ENCODE data around the gene A3GALT2.

The A3GALT2 gene

GRCh38 chr1:33337441-33337840, 16.5 kb upstream of the A3GALT2 start:
- TF ChIP-seq SIN3A (IDR thresholded peaks at IDR 0.05; ENCODE audit: borderline replicate concordance, insufficient read depth, low read length) (no peak), POLR2AphosphoS5 (IDR thresholded peaks at IDR 0.05; ENCODE audit: low read depth, low read length) (no peak), TAF1 (IDR thresholded peaks at IDR 0.05; ENCODE audit: borderline replicate concordance, insufficient read depth, low read length) (no peak)

GRCh38 chr1:33336580-33336979, 15.7 kb upstream of the A3GALT2 start:
- TF ChIP-seq SIN3A (IDR thresholded peaks at IDR 0.05; ENCODE audit: borderline replicate concordance, insufficient read depth, low read length) (no peak), POLR2AphosphoS5 (IDR thresholded peaks at IDR 0.05; ENCODE audit: low read depth, low read length) (no peak), REST (IDR thresholded peaks at IDR 0.05; ENCODE audit: insufficient read depth in 1 of 2, low read depth in 2 of 2, low read length in 2 of 2) (no peak), FOXP2 (optimal IDR thresholded peaks at IDR 0.05; ENCODE audit: borderline replicate concordance, extremely low read depth, extremely low read length, insufficient read depth) (no peak), TAF1 (IDR thresholded peaks at IDR 0.05; ENCODE audit: borderline replicate concordance, insufficient read depth, low read length) (no peak)

- TF ChIP-seq REST (IDR thresholded peaks at IDR 0.05; ENCODE audit: insufficient read depth in 1 of 2, low read depth in 2 of 2, low read length in 2 of 2) (no peak), POLR2AphosphoS5 (IDR thresholded peaks at IDR 0.05; ENCODE audit: low read depth, low read length) (no peak), TAF1 (IDR thresholded peaks at IDR 0.05; ENCODE audit: borderline replicate concordance, insufficient read depth, low read length) (no peak), SIN3A (IDR thresholded peaks at IDR 0.05; ENCODE audit: borderline replicate concordance, insufficient read depth, low read length) (no peak), FOXP2 (optimal IDR thresholded peaks at IDR 0.05; ENCODE audit: borderline replicate concordance, extremely low read depth, extremely low read length, insufficient read depth) (no peak)
Measured at GRCh38 chr1:33335020-33335419, 14.1 kb upstream of the A3GALT2 start.

- no peak for TF ChIP-seq SIN3A (IDR thresholded peaks at IDR 0.05; ENCODE audit: borderline replicate concordance, insufficient read depth, low read length)
- TF ChIP-seq TAF1 (IDR thresholded peaks at IDR 0.05; ENCODE audit: borderline replicate concordance, insufficient read depth, low read length) = no peak
- TF ChIP-seq FOXP2 (optimal IDR thresholded peaks at IDR 0.05; ENCODE audit: borderline replicate concordance, extremely low read depth, extremely low read length, insufficient read depth) = no peak
- no peak for TF ChIP-seq POLR2AphosphoS5 (IDR thresholded peaks at IDR 0.05; ENCODE audit: low read depth, low read length)
- no peak for TF ChIP-seq REST (IDR thresholded peaks at IDR 0.05; ENCODE audit: insufficient read depth in 1 of 2, low read depth in 2 of 2, low read length in 2 of 2)
Measured at GRCh38 chr1:33334081-33334552, 13.2 kb upstream of the A3GALT2 start.

GRCh38 chr1:33332881-33333280, 12.0 kb upstream of the A3GALT2 start:
- TF ChIP-seq FOXP2 (optimal IDR thresholded peaks at IDR 0.05; ENCODE audit: borderline replicate concordance, extremely low read depth, extremely low read length, insufficient read depth) (no peak), TAF1 (IDR thresholded peaks at IDR 0.05; ENCODE audit: borderline replicate concordance, insufficient read depth, low read length) (no peak), POLR2AphosphoS5 (IDR thresholded peaks at IDR 0.05; ENCODE audit: low read depth, low read length) (no peak), SIN3A (IDR thresholded peaks at IDR 0.05; ENCODE audit: borderline replicate concordance, insufficient read depth, low read length) (no peak), REST (IDR thresholded peaks at IDR 0.05; ENCODE audit: insufficient read depth in 1 of 2, low read depth in 2 of 2, low read length in 2 of 2) (no peak)
